Stomach (tissue), 9 donors: ENCODE measurements around the gene KCTD3. TPM values are rescaled to one million over a fixed set of nuclear protein-coding genes. Genes with fewer than 3 reads are reported as not detected.
A peak's percentile ranks its signal among the peaks of the same experiment; 100 is the strongest.

Source experiments
- DNase-seq, 2 donors: peaks; one replicate each; pipeline versions ENCODE4 v3.0.0 to v3.0.0-alpha.2; 2013 to 2019
- H3K27ac ChIP-seq, 5 donors: fragments of 200-600 bp in 4 of 5; sonication (generic) in 4 of 5; one replicate each; pipeline ENCODE4 v1.5.1; 2013 to 2019; ENCODE audit warnings: mild to moderate bottlenecking in 1 of 5, moderate library complexity in 1 of 5
- H3K27me3 ChIP-seq, 3 donors: fragments of 200-600 bp; sonication (generic); one replicate each; pipeline ENCODE4 v1.5.1; 2017 to 2019; ENCODE audit warnings: mixed run types in 1 of 3
- H3K36me3 ChIP-seq, 4 donors: fragments of 200-600 bp; sonication (generic); 1 replicate in 3 of 4; 2 replicates in 1 of 4; pipeline ENCODE4 v1.5.1; 2016 to 2019
- H3K4me1 ChIP-seq, 4 donors: fragments of 200-600 bp; sonication (generic); one replicate each; pipeline ENCODE4 v1.5.1; 2016 to 2019
- H3K4me3 ChIP-seq, 4 donors: fragments of 200-600 bp; sonication (generic) in 3 of 4; one replicate each; pipeline ENCODE4 v1.5.1; 2016 to 2019; ENCODE audit warnings: mild to moderate bottlenecking in 1 of 4
- H3K9me3 ChIP-seq, 4 donors: fragments of 200-600 bp; sonication (generic); one replicate each; pipeline ENCODE4 v1.5.1; 2016 to 2019
- EP300 ChIP-seq: sonication (generic); formaldehyde crosslinking; IDR thresholded peaks from one replicate; pipeline ENCODE4 v1.6.1; 2017; ENCODE audit warnings: antibody characterized with exemption
- POLR2A ChIP-seq, 4 donors: fragments of 450-650 bp; IDR thresholded peaks; one replicate each; pipeline ENCODE4 v1.6.1; 2016; ENCODE audit warnings: antibody characterized with exemption in 4 of 4, control low read depth in 2 of 4, mild to moderate bottlenecking in 1 of 4, moderate library complexity in 1 of 4
- POLR2AphosphoS5 ChIP-seq, 3 donors: sonication (generic); formaldehyde crosslinking; IDR thresholded peaks; one replicate each; pipeline ENCODE4 v1.6.1; 2016; ENCODE audit warnings: antibody characterized with exemption in 3 of 3
- WGBS, 5 donors: extraction: QIAGEN DNeasy Blood & Tissue Kit in 3 of 5; methylation state at CpG; one replicate each; pipeline versions ENCODE4 v1.1.5 to v1.1.7; 2013 to 2018; 5-methylcytosine and 5-hydroxymethylcytosine counted together
- intact Hi-C: fragments of 100-400 bp; cut with DNase I; formaldehyde crosslinking; loops from one replicate; pipeline ENCODE4 v1.15.1; 2023; ENCODE audit warnings: low total_unique reads
- polyA plus RNA-seq, 3 donors: library from polyadenylated mRNA; stranded (reverse); fragments of 200-250 nt; gene quantifications; one replicate each; pipeline ENCODE4 v1.2.3, GENCODE V29; 2013
- total RNA-seq, 5 donors: library from RNA; depleted of rRNA; stranded (reverse); fragments of >200 nt; gene quantifications; one replicate each; pipeline versions ENCODE4 v1.1.0 to v1.2.3, GENCODE V29; 2014 to 2016
- TF ChIP-seq, protein P1 (sequence below), 7 experiments: fragments of 450-650 bp in 4 of 7; fragments of 200-600 bp in 3 of 7; sonication (generic) in 3 of 7; IDR thresholded peaks; one replicate each; pipeline ENCODE4 v1.5.1; 2016 to 2019; ENCODE audit warnings: antibody characterized with exemption in 7 of 7, control low read depth in 2 of 7, mild to moderate bottlenecking in 1 of 7
- donor health status: healthy with polysubstance abuse.
- donor health status: Bipolar disorder and iron deficiency.
- donor health status: healthy.

KCTD3 gene
- total and polyA plus RNA-seq, 8 donors, result 19.4 to 156 (median 33.4) TPM

DNA sequence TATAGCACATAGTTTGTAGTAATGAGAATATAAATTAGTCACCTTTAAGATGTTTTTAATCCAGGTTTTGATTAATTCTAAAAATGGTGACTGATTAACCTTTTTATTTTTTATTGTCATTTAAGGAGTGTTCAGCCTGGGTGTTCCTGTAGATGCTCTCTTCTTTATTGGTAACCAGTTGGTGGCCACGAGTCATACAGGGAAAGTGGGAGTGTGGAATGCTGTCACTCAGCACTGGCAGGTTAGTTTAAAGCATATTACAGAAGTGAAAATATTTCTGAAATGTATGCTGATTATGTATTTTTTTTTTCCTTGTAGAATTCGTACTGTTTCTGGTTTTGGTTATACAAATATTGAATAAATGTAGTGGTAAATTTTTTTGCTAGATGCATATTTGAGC is 28.1 kb downstream of the KCTD3 start:
- peaks cover 0 to 30% (median 23%) of the 10 kb centered on the region in 4 donors for H3K36me3 ChIP-seq
- WGBS, 5 donors, result 65 to 73% (median 67%) methylated on average over 2 of the region's 2 CpGs
- no peaks in the 10 kb centered on the region for H3K27me3 ChIP-seq
- no peak for DNase-seq
- H3K4me3 ChIP-seq, result no peak overlapping the region
- H3K9me3 ChIP-seq, result no peaks in the 10 kb centered on the region
- TF ChIP-seq, protein P1, sequence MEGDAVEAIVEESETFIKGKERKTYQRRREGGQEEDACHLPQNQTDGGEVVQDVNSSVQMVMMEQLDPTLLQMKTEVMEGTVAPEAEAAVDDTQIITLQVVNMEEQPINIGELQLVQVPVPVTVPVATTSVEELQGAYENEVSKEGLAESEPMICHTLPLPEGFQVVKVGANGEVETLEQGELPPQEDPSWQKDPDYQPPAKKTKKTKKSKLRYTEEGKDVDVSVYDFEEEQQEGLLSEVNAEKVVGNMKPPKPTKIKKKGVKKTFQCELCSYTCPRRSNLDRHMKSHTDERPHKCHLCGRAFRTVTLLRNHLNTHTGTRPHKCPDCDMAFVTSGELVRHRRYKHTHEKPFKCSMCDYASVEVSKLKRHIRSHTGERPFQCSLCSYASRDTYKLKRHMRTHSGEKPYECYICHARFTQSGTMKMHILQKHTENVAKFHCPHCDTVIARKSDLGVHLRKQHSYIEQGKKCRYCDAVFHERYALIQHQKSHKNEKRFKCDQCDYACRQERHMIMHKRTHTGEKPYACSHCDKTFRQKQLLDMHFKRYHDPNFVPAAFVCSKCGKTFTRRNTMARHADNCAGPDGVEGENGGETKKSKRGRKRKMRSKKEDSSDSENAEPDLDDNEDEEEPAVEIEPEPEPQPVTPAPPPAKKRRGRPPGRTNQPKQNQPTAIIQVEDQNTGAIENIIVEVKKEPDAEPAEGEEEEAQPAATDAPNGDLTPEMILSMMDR (IDR thresholded peaks at IDR 0.05), result no peak
- intact Hi-C loops, result no loop called here
- H3K27ac ChIP-seq, result no peak overlapping the region
- peaks cover 12 to 47% (median 31%) of the 10 kb centered on the region in 4 donors for H3K4me1 ChIP-seq

DNA sequence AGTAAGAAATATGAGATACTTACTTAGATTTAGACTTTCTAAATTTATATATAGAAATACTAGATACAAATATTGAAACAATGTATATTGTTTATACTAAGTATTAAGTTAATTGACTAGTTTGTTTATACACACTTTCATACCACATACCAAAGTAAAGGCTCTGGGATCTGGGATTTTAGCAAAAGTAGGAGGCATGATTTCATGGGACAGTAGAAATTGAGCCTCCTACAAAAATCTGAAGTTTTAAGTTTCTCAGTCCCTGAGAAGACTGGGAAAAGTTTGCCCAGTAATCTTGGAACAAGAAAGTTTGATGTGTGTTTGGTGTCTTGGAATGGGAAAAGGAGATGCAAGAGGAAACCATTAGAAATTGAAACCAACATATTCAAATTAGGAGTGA is 30.9 kb downstream of the KCTD3 start:
- intact Hi-C loops, result no loop called here
- no peak for TF ChIP-seq POLR2AphosphoS5 (IDR thresholded peaks at IDR 0.05)
- no peak for TF ChIP-seq POLR2A (IDR thresholded peaks at IDR 0.05)
- TF ChIP-seq, protein P1 (IDR thresholded peaks at IDR 0.05), result no peak
- TF ChIP-seq EP300, result no peak
- no peak overlapping the region for H3K4me3 ChIP-seq
- no peak for DNase-seq
- H3K4me1 ChIP-seq, result peaks cover 12 to 62% (median 34%) of the 10 kb centered on the region in 4 donors
- peaks cover 0 to 28% (median 24%) of the 10 kb centered on the region in 4 donors for H3K36me3 ChIP-seq
- H3K27ac ChIP-seq, result no peak overlapping the region
- no peaks in the 10 kb centered on the region for H3K27me3 ChIP-seq
- H3K9me3 ChIP-seq, result no peaks in the 10 kb centered on the region

DNA sequence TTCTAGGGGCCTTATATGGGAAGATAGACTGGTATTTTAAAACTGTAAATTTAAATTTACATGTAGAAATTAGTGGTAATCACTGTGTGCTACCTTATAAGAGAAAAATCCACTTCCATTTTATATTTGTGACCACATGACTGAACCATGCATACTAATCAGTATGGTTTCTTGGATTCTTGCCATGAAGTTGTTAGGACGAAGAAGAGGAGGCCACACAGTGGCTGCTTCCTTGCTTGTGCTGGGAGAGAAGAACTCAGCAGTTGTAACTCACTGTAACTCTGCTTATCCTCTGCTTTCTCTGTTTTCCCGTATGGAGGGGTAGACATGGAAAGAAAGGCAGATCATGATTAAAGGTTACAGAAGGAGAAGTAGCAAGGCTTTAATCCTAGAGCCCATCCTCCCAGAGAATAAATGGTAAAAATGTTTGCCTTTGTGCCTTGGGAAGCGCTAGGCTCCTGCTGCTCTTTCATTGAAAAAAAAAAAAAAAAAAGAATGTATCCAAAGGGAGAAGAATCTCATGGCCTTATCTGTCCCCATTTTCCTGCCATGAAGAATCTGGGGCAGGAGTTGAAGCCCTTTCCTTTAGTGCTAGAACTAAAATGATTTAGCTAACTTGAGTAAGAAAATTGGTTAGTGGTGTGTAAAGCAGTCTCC is 32.4 kb downstream of the KCTD3 start:
- WGBS, 5 donors, result 55 to 61% (median 57%) methylated on average over 3 of the region's 3 CpGs
- intact Hi-C loops, result no loop called here
- Histone ChIP-seq H3K27ac (peak overlapping the region in 1 of 5 donors; percentile 16), H3K4me3 (no peak overlapping the region), H3K9me3 (no peaks in the 10 kb centered on the region), H3K27me3 (no peaks in the 10 kb centered on the region), H3K36me3 (peaks cover 0 to 40% (median 33%) of the 10 kb centered on the region in 4 donors), H3K4me1 (peaks cover 7 to 60% (median 31%) of the 10 kb centered on the region in 4 donors)
- peak in 1 of 2 donors; percentile 40 for DNase-seq
- TF ChIP-seq POLR2A (IDR thresholded peaks at IDR 0.05) (no peak), EP300 (no peak), POLR2AphosphoS5 (IDR thresholded peaks at IDR 0.05) (no peak)
- TF ChIP-seq, protein P1 (IDR thresholded peaks at IDR 0.05), result no peak

DNA sequence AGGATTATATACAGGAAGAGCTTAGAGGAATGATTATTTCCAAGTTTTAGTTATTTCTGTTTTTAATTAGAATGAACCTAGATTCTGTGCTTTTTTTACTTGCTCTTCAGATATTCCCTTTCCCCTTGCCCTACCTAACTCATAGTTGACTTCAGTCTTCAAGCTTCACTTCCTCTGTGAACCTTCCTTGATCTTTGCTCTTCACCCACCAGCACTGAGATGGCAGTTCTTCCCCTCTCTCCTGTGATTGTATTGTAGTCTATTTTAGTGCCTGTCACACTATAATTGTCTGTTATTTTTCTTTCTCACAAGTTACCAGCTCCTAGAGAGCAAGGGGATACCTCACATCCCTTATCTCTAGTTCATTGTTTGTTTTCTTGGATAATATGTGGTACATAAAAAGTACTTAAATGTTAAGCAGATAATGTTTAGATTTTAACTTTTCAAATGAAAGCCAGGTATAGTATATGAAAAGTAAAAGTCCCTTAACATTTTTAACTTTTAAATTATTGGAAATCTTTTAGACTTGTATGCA is 33.2 kb downstream of the KCTD3 start:
- intact Hi-C loops, result no loop called here
- peaks cover 5 to 57% (median 26%) of the 10 kb centered on the region in 4 donors for H3K4me1 ChIP-seq
- no peak for TF ChIP-seq POLR2A (IDR thresholded peaks at IDR 0.05)
- TF ChIP-seq, protein P1 (IDR thresholded peaks at IDR 0.05), result no peak
- no peak for TF ChIP-seq EP300
- no peak for TF ChIP-seq POLR2AphosphoS5 (IDR thresholded peaks at IDR 0.05)
- H3K27me3 ChIP-seq, result no peaks in the 10 kb centered on the region
- peak overlapping the region in 1 of 5 donors; percentile 16 for H3K27ac ChIP-seq
- H3K36me3 ChIP-seq, result peaks cover 0 to 45% (median 33%) of the 10 kb centered on the region in 4 donors
- H3K9me3 ChIP-seq, result no peaks in the 10 kb centered on the region
- no peak overlapping the region for H3K4me3 ChIP-seq
- no peak for DNase-seq
